Measurements from ENCODE around the gene IL17RB.

DNA sequence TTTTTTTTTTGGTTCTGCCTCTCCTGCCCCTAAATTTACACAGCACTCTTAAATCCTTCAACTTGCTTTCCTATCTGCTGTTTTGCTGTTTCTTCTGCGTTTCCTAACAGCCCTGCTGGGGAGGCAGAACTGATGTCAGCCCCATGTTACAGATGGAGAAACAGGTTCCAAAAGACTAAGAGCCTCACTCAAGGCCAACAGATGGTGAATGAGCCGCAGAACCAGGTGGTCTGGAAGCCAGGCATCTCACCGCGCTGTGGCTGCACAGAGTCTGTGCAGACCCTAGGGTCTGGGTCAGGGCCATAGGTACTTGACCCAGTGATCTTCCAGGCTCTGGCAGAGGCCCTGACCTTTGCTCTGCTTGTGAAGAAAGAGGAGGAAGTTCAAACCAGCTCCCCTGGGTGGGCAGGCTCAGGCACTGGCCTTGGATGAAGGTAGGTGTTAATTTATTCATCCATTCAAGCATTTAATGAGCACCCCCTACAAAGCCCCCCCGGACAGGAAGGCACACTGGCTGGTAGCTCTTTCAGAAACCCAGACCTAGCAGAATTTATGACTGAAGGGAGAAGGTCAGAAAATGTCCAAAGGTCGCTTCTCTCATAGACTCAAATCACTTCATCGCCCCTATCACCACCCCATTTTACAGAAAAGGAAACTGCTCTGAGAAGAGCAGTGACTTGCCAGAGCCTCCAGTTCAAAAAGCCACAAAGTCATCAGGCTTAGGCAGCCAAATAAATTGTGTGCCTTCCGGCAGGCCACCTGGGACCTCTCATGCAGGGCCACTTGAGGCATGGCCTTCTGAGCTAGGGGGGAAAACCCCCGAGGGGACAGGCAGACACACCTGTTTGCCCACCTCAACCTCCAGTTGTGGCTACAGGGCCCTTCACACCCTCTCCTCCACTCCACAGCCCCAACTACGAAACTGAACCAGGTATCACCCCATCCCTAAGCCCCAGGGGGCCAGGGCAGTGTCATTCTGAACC is 2.9 kb upstream of the IL17RB start:
- no peak for TF ChIP-seq EZH2 (IDR thresholded peaks at IDR 0.05; ENCODE audit: borderline replicate concordance, insufficient read depth, low read depth, low read length, poor library complexity, severe bottlenecking)
- TF ChIP-seq, protein P1, sequence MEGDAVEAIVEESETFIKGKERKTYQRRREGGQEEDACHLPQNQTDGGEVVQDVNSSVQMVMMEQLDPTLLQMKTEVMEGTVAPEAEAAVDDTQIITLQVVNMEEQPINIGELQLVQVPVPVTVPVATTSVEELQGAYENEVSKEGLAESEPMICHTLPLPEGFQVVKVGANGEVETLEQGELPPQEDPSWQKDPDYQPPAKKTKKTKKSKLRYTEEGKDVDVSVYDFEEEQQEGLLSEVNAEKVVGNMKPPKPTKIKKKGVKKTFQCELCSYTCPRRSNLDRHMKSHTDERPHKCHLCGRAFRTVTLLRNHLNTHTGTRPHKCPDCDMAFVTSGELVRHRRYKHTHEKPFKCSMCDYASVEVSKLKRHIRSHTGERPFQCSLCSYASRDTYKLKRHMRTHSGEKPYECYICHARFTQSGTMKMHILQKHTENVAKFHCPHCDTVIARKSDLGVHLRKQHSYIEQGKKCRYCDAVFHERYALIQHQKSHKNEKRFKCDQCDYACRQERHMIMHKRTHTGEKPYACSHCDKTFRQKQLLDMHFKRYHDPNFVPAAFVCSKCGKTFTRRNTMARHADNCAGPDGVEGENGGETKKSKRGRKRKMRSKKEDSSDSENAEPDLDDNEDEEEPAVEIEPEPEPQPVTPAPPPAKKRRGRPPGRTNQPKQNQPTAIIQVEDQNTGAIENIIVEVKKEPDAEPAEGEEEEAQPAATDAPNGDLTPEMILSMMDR (IDR thresholded peaks at IDR 0.05): no peak

Data from B cell (primary cell).